Inflammatory macrophage (primary cell): ENCODE data around the gene TIAM1.

Experiments
- DNase-seq, 2 donors: peaks; one replicate each; pipeline ENCODE4 v3.0.0-alpha.2; 2020 to 2022

The TIAM1 gene

GRCh38 chr21:31331231-31331630, 12.8 kb downstream of the TIAM1 start:
- no peak for DNase-seq

- no peak for DNase-seq
Measured at GRCh38 chr21:31330144-31330483, 13.9 kb downstream of the TIAM1 start.

DNA sequence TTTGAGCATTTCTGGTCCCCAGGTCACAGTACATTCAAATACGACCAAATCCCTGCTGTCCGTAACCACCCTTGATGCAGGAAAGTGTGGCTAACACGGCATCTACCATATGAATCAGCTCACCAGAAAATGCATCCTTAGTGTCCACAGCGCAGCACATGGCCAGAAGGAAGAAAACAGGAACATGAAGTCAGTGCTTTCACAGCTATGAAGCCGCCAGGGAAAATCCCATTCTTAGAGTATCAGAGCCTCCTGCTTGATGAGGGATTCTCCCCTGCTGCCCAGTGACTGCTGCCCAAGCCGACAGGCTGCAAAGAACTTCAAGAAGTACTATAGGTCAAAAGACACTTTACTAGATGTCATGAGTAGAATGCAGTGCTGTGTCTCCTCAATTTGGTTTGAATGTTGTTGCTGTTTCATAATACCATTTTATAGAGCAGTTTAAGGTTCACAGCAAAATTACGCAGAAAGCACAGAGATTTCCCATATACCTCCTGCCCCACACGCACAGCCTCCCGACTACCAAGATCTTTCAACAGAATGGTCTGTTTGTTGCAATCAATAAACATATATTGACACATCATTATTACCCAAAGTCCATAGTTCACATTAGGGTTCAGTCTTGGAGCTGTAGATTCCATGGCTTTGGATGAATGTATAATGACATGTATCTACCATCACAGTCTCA, 14.5 kb downstream of the TIAM1 start:
- peak in 1 of 2 donors; percentile 29 for DNase-seq

GRCh38 chr21:31326522-31327242, 17.4 kb downstream of the TIAM1 start:
- DNase-seq = peak; percentile 52 to 63

GRCh38 chr21:31318971-31319370, 25.1 kb downstream of the TIAM1 start:
- DNase-seq = no peak

GRCh38 chr21:31317688-31318087, 26.4 kb downstream of the TIAM1 start:
- no peak for DNase-seq

DNA sequence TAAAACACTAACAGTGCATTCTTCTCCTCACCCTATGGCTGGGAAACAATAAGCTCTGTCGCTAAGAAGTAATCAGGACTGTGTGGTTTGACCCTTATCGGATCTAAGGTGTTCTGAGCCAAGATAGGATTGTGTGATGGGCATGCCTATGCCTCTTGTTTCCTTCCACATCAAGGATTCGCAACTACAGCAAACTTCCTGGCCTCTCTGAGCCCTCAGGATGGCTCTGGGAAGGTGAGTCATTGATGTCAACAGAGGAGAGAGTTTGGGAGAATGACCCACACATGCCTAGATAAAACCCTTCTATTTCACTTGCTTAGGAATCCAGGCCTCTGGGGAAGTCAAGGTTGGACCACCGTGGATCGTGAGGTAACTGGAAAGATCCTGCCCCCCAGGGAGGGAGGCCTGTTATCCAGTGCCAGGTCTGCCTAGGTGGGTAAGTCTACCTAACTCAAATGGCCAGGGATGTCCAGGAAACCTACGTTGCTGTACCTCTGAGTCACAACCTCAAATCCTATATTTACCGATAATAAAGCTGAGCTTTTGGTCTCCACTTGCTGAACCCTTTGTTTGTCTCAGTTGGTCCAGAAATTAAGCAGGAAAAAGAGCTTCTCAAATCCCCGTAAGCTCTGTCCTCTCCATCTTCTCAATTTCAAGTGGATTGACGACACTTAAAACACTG, 27.4 kb downstream of the TIAM1 start:
- DNase-seq = no peak

DNA sequence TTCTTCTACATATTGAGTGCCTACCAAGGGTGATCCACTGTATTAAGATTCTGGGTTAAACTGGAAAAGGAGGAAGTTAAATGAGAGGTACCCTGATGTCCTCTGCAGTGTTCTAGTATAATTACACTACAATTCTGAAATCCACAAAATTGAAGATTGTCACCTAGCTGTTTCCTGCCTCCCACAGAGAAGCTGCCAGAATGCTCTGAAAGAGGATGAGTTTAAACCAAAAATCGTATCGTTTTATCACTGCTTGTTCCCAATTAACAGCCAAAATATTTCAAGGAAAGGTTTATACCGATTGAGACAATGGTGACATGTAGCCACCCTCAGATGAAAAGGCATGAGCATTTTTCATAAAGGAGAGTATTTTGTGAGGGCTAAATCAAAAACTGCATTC, 28.0 kb downstream of the TIAM1 start:
- no peak for DNase-seq

GRCh38 chr21:31310750-31311149, 33.3 kb downstream of the TIAM1 start:
- no peak for DNase-seq

GRCh38 chr21:31308584-31308983, 35.5 kb downstream of the TIAM1 start:
- DNase-seq = no peak

GRCh38 chr21:31305888-31306287, 38.2 kb downstream of the TIAM1 start:
- no peak for DNase-seq

- no peak for DNase-seq
Measured at GRCh38 chr21:31299291-31300147, 44.5 kb downstream of the TIAM1 start.

- no peak for DNase-seq
Measured at GRCh38 chr21:31298618-31299269, 45.3 kb downstream of the TIAM1 start.

GRCh38 chr21:31297806-31298205, 46.3 kb downstream of the TIAM1 start:
- DNase-seq = no peak

DNA sequence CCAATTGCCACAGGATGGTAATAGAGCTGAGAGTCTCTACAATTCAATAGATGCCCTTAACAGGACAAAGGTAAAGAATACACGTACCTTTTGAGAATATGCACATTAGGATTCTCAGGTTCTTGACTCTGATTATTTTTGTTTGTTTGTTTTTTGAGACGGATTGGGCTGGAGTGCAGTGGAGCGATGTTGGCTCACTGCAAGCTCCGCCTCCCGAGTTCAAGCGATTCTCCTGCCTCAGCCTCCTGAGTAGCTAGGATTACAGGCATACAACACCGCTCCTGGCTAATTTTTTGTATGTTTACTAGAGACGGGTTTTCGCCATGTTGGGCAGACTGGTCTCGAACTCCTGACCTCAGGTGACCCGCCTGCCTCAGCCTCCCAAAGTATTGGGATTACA, 48.4 kb downstream of the TIAM1 start:
- DNase-seq = no peak

DNA sequence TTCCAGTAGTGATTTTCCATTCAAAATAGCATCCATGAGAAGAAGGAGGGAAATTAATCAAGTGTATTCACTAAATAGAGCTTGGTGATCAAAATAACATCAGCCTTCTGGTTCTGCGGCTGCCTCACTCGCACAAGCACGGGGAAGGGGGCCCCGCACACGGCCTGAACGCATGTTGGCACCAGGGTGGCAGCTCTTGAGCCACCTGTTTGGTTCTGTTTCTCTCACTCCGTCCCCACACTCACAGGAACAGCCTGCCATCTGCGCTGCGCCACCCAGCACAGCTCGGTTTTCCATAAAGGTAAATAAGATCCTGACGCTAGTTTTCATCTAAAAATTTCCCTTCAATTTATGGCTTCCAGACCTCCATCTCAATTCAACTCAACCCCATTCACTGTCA, 49.4 kb downstream of the TIAM1 start:
- no peak for DNase-seq

- peak; percentile 89 to 96 for DNase-seq
Measured at GRCh38 chr21:31293986-31294385, 50.1 kb downstream of the TIAM1 start.

GRCh38 chr21:31290765-31291164, 53.3 kb downstream of the TIAM1 start:
- DNase-seq = no peak

DNA sequence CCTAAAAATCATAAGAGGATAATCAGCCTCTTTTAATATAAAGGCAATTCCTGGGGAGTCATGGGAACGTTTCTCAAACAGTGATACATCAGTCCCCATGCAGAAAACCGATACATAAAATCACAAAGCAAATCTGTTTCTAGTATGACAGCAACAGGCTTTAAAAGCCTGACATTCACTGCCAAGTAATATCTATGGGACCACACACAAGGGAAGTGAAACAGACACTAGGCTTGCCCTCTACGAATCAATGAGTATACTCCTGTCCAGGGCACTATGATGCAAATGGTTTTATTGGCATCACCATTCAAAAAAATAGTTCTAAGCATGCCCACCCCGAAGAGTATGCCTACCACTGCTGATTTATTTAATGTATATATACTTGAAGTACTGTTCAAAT, 54.4 kb downstream of the TIAM1 start:
- DNase-seq = peak in 1 of 2 donors; percentile 47

GRCh38 chr21:31288191-31288590, 55.9 kb downstream of the TIAM1 start:
- DNase-seq = no peak

- DNase-seq = peak; percentile 13 to 52
Measured at GRCh38 chr21:31287201-31287600, 56.9 kb downstream of the TIAM1 start.

GRCh38 chr21:31286621-31287020, 57.4 kb downstream of the TIAM1 start:
- DNase-seq = peak; percentile 81 to 85
